ENCODE measurements around the gene LUC7L.
"Not testable (repeated sequence)": the region's sequence is repeated elsewhere in the genome, so short reads cannot be mapped to it uniquely, and the experiment has no call there.

LUC7L gene

DNA sequence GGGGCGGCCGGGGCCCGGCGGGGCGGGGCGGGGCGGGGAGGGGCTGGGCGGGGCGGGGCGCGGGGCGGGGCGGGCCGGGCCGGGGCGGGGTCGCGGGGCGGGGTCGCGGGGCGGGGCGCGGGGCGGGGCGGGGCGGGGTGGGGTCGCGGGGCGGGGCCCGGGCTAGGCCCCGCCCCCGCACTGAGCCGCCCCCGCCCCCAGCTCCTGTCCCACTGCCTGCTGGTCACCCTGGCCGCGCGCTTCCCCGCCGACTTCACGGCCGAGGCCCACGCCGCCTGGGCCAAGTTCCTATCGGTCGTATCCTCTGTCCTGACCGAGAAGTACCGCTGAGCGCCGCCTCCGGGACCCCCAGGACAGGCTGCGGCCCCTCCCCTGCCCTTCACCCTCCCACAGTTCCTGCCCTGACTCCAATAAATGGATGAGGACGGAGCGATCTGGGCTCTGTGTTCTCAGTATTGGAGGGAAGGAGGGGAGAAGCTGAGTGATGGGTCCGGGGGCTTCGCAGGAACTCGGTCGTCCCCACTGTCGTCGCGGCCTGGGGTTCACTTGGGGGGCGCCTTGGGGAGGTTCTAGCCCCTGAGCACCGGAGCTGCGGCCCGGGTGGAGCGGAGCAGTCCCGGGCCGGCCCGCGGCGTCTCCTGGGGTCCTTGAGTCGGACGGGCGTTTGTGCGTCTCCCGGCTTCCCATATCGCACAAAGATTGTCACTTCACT lies 64.3 kb downstream of the LUC7L start:
- DNase-seq (ENCODE audit: low spot score): no peak

DNA sequence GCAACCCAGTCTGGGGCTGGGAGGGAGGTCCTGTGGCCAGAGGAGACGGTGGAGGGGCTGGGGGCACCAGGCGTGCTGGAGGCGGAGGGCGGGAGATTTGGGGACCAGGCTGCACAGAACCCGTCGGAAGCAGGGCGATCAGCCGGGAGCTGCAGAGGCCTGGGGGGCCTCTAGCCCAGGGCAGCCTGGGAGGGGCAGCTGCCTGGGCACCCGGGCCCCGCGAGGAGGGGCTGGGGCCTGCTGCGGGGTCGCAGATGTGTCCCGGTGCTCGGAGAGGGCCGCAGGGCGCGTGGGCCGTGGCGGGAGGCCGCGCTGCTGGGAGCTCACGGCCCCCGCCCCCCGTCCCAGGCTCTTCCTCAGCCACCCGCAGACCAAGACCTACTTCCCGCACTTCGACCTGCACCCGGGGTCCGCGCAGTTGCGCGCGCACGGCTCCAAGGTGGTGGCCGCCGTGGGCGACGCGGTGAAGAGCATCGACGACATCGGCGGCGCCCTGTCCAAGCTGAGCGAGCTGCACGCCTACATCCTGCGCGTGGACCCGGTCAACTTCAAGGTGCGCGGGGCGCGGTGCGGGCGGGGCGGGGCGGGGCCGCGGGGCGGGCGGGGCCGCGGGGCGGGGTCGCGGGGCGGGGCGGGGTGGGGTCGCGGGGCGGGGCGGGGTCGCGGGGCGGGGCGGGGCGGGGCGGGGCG lies 65.0 kb downstream of the LUC7L start:
- DNase-seq (ENCODE audit: low spot score): not testable (repeated sequence)

DNA sequence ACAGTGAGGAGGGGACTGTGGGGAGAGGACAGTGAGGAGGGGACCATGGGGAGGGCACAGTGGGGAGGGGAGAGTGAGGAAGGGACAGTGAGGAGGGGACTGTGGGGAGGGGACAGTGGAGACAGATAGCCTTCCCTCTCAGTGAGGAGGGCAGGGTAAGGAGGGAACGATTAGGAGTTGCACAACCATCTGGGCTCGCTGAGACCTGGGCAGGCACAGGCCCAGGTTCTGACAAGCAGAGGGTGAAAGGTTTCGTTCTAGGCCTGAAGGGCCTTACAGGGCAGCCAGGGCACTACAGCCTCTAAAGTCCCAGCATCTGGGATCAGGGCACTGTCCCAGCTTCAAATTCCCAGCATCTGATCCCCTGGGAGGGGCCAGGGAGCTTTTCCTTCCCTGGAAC lies 65.6 kb downstream of the LUC7L start:
- not testable (repeated sequence) for DNase-seq (ENCODE audit: low spot score)

DNA sequence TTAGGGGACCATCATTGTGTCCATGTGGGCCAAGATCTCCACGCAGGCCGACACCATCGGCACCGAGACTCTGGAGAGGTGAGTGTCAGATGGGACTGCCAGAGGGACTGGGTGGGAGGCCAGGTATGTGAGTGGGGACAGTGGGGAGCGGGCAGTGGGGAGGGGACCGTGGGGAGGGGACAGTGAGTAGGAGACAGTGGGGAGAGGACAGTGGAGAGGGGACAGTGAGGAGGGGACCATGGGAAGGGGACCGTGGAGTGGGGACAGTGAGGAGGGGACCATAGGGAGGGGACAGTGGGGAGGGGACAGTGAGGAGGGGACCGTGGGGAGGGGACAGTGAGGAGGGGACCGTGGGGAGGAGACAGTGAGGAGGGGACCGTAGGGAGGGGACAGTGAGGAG lies 66.1 kb downstream of the LUC7L start:
- not testable (repeated sequence) for DNase-seq (ENCODE audit: low spot score)

DNA sequence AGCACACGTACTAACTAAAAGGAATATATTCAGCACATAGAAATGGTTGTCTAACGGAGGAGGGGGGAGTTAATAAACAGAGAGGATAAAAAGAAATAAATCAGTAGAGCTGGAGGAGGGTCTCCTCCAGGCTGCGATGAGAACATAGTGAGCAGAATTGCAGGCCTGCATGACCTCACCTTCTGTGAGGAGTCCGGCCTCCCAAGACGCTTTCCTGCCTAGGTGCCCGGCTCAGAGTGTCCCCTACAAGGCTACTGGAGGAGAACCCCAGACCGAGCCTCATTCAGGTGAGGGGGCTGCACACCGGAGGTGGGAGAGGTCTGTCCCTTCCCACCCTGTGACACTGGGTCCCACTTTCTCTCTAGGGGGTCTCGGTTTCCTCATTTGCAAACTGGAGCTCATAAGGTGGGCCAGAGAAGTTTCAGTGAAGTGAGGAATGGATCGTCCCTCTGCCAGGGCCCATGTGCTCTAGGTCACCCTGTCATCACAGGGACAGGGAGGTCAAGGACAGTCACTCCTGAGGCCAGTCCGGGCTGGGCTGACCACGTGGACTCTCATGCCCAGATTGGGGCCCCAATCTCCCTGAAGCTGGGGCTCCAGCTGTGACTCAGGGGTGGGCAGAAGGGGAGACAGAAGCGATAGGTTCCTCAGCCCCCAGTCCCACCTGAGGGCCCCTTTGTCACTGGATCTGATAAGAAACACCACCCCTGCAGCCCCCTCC lies 66.8 kb downstream of the LUC7L start:
- no peak for DNase-seq (ENCODE audit: low spot score)

DNA sequence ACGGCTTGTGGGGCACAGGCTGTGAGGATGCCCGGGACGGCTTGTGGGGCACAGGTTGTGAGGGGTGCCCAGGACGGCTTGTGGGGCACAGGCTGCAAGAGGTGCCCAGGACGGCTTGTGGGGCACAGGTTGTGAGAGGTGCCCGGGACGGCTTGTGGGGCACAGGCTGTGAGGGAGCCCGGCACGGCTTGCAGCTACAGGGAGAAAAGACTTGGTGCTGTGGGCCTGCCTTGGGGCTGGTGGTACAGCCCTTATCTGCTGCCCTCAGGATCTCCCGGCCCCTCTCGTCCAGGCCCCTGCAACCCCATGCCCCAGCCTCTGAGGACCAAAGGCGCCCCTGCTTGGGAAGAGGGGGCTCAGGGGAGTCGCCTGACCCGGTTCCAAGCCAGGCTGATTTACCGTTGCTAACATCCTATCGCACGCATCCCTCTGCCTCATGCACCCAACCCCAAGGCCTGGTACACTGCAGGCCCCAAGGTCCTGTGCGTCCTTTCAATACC lies 68.5 kb downstream of the LUC7L start:
- DNase-seq (ENCODE audit: low spot score): no peak

DNA sequence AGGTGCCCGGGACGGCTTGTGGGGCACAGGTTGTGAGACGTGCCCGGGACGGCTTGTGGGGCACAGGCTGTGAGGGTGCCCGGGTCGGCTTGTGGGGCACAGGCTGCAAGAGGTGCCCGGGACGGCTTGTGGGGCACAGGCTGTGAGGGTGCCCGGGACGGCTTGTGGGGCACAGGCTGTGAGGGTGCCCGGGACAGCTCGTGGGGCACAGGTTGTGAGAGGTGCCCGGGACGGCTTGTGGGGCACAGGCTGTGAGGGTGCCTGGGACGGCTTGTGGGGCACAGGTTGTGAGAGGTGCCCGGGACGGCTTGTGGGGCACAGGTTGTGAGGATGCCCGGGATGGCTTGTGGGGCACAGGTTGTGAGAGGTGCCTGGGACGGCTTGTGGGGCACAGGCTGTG lies 69.0 kb downstream of the LUC7L start:
- not testable (repeated sequence) for DNase-seq (ENCODE audit: low spot score)

DNA sequence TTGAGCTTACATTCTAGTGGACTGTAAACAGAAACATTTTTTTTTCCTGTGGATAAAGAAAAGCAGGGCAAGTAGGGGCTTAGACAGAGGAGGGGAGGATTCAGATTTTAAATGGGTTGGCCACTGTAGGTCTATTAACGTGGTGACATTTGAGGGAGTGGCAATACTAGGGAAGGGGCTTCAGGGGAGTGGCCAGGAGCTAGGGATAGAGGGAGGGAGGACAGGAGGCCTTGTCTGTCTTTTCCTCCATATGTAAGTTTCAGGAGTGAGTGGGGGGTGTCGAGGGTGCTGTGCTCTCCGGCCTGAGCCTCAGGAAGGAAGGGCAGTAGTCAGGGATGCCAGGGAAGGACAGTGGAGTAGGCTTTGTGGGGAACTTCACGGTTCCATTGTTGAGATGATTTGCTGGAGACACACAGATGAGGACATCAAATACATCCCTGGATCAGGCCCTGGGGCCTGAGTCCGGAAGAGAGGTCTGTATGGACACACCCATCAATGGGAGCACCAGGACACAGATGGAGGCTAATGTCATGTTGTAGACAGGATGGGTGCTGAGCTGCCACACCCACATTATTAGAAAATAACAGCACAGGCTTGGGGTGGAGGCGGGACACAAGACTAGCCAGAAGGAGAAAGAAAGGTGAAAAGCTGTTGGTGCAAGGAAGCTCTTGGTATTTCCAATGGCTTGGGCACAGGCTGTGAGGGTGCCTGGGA lies 70.0 kb downstream of the LUC7L start:
- DNase-seq (ENCODE audit: low spot score): no peak

DNA sequence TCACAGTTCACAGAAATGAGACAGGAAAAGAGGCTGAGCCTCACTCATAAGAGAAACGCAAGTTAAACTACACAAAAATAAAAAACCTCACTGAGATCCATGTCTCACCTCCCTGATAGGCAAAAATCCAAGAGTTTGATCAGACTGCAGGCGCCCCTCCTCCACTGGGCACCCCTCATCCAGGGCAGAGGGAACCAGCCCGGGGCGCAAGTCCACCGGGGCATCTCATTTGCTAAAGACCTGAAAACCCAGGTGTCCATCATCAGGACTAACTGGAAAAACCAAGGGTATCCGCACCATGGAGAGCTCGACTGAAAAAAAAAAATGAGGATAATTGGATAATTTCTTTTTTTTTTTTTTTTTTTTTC lies 74.2 kb downstream of the LUC7L start:
- DNase-seq (ENCODE audit: low spot score): no peak

DNA sequence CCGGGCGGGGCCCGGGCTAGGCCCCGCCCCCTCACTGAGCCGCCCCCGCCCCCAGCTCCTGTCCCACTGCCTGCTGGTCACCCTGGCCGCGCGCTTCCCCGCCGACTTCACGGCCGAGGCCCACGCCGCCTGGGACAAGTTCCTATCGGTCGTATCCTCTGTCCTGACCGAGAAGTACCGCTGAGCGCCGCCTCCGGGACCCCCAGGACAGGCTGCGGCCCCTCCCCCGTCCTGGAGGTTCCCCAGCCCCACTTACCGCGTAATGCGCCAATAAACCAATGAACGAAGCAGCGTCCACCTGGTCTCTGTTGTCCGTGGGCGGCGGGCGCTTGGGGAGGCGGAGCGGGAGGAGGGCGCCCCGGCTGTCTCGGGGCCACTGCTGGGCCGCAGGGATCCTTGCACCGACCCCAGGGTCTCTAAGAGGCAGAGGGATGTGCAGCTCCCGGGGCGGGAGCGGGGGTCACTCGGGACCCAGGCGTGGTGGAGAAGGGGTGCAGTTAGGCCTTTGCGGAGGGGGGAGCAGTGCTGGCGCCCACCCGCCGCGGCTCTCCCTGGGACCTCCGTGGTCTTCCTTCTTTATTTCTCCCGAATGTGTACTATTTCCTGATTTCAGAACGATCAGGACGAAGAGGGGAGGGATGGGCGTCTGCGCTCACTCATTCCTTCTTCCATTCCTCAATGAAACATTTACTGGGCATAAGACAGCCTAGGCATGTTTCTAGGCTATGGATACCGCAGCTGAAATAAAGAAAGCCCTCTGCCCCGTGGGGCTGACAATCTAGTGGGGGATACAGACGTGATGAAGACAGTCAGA lies 74.8 kb downstream of the LUC7L start:
- no peak for DNase-seq (ENCODE audit: low spot score)

DNA sequence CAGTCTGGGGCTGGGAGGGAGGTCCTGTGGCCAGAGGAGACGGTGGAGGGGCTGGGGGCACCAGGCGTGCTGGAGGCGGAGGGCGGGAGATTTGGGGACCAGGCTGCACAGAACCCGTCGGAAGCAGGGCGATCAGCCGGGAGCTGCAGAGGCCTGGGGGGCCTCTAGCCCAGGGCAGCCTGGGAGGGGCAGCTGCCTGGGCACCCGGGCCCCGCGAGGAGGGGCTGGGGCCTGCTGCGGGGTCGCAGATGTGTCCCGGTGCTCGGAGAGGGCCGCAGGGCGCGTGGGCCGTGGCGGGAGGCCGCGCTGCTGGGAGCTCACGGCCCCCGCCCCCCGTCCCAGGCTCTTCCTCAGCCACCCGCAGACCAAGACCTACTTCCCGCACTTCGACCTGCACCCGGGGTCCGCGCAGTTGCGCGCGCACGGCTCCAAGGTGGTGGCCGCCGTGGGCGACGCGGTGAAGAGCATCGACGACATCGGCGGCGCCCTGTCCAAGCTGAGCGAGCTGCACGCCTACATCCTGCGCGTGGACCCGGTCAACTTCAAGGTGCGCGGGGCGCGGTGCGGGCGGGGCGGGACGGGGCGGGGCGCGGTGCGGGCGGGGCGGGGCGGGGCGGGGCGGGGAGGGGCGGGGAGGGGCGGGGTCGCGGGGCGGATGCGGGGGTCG lies 75.6 kb downstream of the LUC7L start:
- DNase-seq (ENCODE audit: low spot score): not testable (repeated sequence)

DNA sequence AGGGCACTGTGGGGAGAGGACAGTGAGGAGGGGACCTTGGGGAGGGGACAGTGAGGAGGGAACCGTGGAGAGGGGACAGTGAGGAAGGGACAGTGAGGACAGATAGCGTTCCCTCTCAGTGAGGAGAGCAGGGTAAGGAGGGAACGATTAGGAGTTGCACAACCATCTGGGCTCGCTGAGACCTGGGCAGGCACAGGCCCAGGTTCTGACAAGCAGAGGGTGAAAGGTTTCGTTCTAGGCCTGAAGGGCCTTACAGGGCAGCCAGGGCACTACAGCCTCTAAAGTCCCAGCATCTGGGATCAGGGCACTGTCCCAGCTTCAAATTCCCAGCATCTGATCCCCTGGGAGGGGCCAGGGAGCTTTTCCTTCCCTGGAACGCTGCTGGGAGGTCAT lies 76.1 kb downstream of the LUC7L start:
- not testable (repeated sequence) for DNase-seq (ENCODE audit: low spot score)

DNA sequence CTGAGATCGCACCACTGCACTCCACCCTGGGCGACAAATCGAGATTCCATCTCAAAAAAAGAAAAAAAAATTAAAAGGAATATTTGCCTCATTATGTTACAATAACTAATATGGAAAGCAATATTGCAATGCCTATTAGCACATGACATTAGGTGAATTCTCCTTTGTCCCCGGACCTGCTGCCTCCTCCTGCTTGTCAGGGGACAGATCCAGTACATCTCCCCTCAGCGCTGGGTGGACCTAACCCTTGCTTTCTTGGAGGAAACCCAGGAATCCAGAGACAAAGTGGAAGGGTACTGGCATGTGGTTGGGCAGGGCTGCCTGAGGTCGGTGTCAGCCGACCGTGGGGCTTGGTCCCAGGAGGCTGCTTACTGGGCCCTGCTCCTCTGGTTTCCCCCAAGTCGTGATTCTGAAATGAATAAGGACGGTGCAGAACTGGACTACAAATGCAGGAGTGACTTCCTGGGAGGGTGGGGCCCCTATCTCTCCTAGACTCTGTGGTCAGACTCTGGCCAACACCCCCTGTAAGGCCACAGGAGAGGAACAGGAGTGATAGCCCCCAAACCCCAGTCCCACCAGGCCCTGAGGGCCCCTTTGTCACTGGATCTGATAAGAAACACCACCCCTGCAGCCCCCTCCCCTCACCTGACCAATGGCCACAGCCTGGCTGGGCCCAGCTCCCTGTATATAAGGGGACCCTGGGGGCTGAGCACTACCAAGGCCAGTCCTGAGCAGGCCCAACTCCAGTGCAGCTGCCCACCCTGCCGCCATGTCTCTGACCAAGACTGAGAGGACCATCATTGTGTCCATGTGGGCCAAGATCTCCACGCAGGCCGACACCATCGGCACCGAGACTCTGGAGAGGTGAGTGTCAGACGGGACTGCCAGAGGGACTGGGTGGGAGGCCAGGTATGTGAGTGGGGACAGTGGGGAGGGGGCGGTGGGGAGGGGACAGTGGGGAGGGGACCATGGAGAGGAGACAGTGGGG lies 76.8 kb downstream of the LUC7L start, which contains the start of gene HBZ:
HBZ (plus strand) TSS at position 504 of the 988 bp plus-strand sequence; CDS start at position 770, 266 bp downstream.
- no peak for DNase-seq (ENCODE audit: low spot score)

DNA sequence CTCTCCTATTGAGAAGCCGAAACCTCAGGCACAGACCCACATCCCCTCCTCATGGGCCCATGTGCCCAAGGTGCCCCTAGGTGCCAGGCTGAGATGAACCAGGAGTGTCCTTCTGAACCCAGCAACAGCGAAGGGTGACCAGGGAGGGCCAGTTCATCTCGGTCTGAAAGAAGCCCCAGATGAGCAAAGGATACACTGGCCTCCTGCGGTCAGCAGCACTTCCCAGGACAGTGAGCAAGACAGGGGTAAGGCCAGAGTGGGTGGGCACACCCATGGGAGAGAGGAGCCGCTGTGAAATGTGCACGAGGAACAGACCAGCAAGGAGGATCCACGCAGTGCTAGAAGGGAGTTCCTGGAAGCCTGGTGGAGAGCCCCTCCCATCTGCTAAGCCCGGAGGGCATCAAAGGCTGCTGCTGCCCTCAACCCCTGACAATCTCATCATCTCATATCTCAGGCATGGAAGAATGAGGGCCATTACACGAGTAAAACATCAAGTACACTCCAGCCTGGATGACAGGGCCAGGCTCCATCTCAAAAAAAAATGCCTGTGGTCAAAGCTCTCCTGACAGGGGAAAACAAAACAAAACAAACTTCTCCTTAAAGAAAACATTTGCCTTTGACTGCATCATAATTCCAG lies 80.1 kb downstream of the LUC7L start:
- DNase-seq (ENCODE audit: low spot score): no peak

DNA sequence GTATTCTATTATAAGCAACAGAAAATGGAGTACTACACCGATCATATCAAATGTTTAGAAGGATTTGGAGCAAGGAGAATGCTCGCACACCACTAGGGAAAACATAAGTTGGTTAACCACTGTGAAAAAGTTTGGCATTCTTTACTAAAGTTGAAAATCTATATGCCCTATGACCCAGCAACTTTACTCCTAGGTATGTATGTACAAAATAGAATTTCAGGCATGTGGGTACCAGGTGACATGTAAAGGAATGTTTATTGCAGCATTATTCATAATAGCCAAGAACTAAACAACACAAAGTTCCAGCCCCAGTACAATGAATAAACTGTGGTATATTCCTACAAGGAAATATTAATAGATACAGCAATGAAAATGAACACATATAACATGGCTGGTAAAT lies 82.6 kb downstream of the LUC7L start:
- DNase-seq (ENCODE audit: low spot score): no peak

DNA sequence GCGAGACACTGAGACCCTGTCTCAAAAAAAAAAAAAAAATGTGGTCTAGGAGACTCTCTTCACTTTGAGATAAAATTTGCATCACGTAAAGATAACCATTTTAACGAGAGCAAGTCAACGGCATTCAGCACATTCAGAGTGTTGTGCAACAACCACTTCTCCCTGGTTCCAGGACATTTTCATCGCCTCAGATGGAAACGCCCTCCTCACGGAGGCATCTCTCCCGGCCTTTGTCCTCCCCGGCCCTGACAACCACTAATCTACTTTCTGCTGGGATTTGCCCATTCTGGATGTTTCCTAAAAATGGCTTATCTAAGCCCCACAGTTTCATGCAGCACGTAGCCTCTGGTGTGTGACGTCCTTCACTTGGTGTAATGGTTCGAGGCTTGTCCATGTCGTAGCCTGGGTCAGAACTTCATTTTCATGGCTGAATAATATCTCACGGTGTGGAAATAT lies 84.4 kb downstream of the LUC7L start:
- DNase-seq (ENCODE audit: low spot score): no peak

DNA sequence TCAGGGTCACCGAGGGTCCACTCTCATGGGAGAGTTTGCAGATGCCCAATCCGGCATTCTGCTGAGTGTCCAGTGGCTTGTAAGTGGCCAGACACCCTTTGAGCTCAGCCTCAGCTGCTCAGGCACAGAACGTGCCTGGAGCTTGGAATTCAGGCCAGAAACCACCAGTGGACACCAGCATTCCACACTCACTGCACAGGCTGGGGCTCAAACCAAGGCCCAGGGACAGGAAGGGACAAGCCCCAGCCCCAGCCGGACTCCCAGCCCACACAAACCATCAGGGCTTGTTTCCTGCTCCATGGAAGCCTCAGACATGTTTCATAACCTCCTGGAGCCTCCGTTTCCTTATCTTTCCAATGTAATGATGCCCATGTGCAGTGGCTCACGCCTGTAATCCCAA lies 85.8 kb downstream of the LUC7L start:
- DNase-seq (ENCODE audit: low spot score): no peak

DNA sequence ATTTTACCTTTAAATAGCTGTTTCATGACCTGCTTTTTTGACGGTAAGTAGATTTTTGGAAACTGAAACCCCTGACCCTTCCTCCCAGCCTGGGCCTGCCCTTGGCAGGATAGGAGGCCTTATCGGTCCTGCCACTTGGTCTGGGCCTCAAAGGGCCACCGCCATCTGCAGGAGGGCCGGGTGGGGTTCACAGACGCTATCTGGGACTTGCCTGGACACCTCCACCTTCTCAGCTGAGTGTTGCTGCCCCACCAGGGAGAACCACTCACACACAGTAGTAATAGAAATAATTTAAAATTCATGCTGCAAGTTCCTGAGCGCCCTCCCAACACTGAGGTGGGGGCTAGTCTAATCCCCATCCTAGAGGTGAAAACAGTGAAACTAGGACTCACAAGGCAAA lies 86.2 kb downstream of the LUC7L start:
- DNase-seq (ENCODE audit: low spot score): no peak

DNA sequence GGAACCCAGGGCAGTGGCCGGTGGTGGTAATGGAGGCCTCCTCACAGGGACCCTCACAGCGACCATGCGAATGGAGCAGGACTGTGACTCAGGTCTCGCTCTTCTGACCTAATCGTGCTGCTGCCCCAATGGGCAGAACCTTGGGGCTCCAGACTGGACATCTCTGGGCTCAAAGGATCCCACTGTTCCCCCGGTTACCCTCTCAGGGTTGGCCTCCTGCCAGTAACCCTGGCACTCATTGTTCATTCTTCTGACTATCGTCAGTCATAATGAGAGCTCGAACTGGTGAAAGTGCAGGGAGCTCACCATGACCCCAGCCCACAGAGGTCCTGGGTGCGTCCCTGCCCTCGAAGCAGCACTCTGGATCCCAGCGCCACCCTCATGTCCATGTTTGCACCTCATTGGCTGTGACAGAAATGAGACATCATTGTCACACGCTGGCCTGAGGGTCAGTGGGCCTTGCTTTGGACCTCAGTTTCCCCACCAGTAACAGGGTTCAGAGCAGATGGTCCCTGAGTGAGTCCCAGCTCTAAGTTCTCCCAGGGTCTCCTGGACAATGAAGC lies 86.8 kb downstream of the LUC7L start:
- no peak for DNase-seq (ENCODE audit: low spot score)
